Tibial artery (tissue), 4 donors: ENCODE measurements around the gene NECAP2.

Experiments used
- DNase-seq, 2 donors: peaks; one replicate each; pipeline ENCODE4 v3.0.0-alpha.2; 2019
- H3K27ac ChIP-seq, 2 donors: fragments of 200-600 bp; sonication (generic) in 1 of 2; 1 replicate in 1 of 2; 2 replicates in 1 of 2; pipeline ENCODE4 v1.5.1; 2018 to 2019; ENCODE audit warnings: mild to moderate bottlenecking in 1 of 2
- H3K27me3 ChIP-seq, 2 donors: fragments of 200-600 bp; sonication (generic) in 1 of 2; one replicate each; pipeline versions ENCODE4 v1.5.1 to v1.6.0; 2016 to 2019
- H3K36me3 ChIP-seq, 3 donors: fragments of 200-600 bp; sonication (generic) in 2 of 3; one replicate each; pipeline ENCODE4 v1.5.1; 2016 to 2019; ENCODE audit warnings: mild to moderate bottlenecking in 2 of 3
- H3K4me1 ChIP-seq, 4 donors: fragments of 200-600 bp; sonication (generic) in 2 of 4; 1 replicate in 3 of 4; 2 replicates in 1 of 4; pipeline ENCODE4 v1.5.1; 2016 to 2019
- H3K4me3 ChIP-seq, 2 donors: fragments of 200-600 bp; sonication (generic) in 1 of 2; 1 replicate in 1 of 2; 2 replicates in 1 of 2; pipeline ENCODE4 v1.5.1; 2018 to 2019; ENCODE audit warnings: mild to moderate bottlenecking in 2 of 2
- H3K9me3 ChIP-seq, 3 donors: fragments of 200-600 bp; sonication (generic) in 1 of 3; one replicate each; pipeline ENCODE4 v1.5.1; 2016 to 2019
- intact Hi-C: fragments of 100-400 bp; cut with DNase I; formaldehyde crosslinking; loops from one replicate; pipeline ENCODE4 v1.15.0; 2023; ENCODE audit warnings: low total_unique reads
- TF ChIP-seq, protein P1 (sequence below), 2 experiments: fragments of 200-600 bp in 1 of 2; fragments of 450-650 bp in 1 of 2; IDR thresholded peaks; one replicate each; pipeline ENCODE4 v1.5.1; 2017 to 2019; ENCODE audit warnings: antibody characterized with exemption in 2 of 2, mild to moderate bottlenecking in 1 of 2, moderate library complexity in 1 of 2

Gene NECAP2

DNA sequence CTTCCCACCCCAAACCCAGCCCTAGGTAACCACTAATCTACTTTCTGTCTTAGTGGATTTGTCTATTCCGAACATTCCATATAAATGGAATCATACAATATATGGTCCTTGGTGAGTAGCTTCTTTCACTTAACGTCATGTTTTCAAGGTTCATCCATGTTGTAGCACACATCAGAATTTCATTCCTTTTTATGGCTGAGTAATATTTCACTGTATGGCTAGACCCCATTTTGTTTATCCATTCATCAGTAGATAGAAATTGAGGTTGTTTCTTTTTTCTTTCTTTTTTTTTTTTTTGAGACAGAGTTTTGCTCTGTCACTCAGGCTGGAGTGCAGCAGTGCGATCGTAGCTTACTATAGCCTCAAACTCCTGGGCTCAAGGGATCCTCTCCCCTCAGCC, 6.5 kb upstream of the NECAP2 start:
- no peaks in the 10 kb centered on the region for H3K9me3 ChIP-seq
- intact Hi-C loops: no loop called here

DNA sequence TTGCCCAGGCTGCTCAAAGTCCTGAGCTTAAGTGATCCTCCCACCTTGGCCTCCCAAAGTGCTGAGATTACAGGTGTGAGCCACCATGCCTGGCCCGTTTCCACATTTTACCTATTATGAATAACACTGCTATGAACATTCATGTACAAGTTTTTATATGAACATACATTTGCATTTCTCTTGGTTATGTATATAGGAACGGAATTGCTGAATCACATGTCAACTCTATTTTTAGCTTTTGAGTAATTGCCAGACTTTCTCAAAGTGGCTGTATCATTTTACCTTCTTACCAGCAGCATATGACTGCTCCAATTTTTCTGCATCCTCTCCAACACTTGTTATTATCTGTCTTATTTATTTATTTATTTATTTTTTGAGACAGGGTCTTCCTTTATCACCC, 6.0 kb upstream of the NECAP2 start:
- no peaks in the 10 kb centered on the region for H3K9me3 ChIP-seq
- TF ChIP-seq, protein P1, sequence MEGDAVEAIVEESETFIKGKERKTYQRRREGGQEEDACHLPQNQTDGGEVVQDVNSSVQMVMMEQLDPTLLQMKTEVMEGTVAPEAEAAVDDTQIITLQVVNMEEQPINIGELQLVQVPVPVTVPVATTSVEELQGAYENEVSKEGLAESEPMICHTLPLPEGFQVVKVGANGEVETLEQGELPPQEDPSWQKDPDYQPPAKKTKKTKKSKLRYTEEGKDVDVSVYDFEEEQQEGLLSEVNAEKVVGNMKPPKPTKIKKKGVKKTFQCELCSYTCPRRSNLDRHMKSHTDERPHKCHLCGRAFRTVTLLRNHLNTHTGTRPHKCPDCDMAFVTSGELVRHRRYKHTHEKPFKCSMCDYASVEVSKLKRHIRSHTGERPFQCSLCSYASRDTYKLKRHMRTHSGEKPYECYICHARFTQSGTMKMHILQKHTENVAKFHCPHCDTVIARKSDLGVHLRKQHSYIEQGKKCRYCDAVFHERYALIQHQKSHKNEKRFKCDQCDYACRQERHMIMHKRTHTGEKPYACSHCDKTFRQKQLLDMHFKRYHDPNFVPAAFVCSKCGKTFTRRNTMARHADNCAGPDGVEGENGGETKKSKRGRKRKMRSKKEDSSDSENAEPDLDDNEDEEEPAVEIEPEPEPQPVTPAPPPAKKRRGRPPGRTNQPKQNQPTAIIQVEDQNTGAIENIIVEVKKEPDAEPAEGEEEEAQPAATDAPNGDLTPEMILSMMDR (IDR thresholded peaks at IDR 0.05): no peak
- H3K27ac ChIP-seq: no peak overlapping the region
- H3K27me3 ChIP-seq: peaks cover 0 to 6% of the 10 kb centered on the region in 2 donors
- no peaks in the 10 kb centered on the region for H3K36me3 ChIP-seq
- no peak overlapping the region for H3K4me3 ChIP-seq
- no peak for DNase-seq
- intact Hi-C loops: no loop called here
- no peaks in the 10 kb centered on the region for H3K4me1 ChIP-seq

More for the DNA sequence above, 6.5 kb upstream of the NECAP2 start:
- no peaks in the 10 kb centered on the region for H3K4me1 ChIP-seq
- peaks cover 0 to 6% of the 10 kb centered on the region in 2 donors for H3K27me3 ChIP-seq
- no peaks in the 10 kb centered on the region for H3K36me3 ChIP-seq
- H3K27ac ChIP-seq: no peak overlapping the region
- DNase-seq: no peak
- TF ChIP-seq, protein P1 (IDR thresholded peaks at IDR 0.05): no peak
- no peak overlapping the region for H3K4me3 ChIP-seq

DNA sequence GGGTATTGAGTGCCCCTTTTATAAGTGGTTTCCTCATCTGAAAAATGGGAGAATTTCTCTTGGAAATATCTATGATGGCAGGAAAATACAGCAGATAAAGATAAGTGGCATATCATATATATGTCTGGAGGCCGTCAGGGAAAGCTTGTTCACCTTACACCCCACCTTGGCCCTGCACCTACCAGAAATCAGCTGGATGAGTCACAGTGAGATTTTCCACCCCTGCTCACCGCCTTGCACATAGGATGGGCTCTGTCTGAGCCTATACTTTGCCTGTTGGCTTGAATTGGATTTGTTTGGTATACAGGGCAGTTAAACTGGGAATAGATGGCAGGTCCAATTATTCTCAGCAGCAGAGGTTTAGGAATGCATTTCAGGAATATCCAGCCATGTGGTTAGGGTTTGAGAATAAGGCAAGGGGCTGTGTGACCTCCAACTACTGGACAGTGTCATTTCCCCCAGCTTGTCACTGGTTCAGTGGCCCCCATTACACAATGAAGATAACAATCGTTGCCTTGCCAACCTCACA, 3.5 kb upstream of the NECAP2 start, which contains the start of gene SPATA21:
TSS of gene SPATA21 (minus strand) at position 479 of the 529 bp plus-strand sequence. CDS start 6,053 bp downstream, outside the sequence.
- Histone ChIP-seq H3K9me3 (no peaks in the 10 kb centered on the region), H3K36me3 (no peaks in the 10 kb centered on the region), H3K27ac (no peak within 1 kb of the TSS), H3K4me1 (peaks cover 0 to 16% (median 8%) of the 10 kb centered on the region in 4 donors), H3K4me3 (no peak within 1 kb of the TSS), H3K27me3 (peaks cover 0 to 6% of the 10 kb centered on the region in 2 donors)
- intact Hi-C loops: no loop called here
- TF ChIP-seq, protein P1 (IDR thresholded peaks at IDR 0.05): no peak
- no peak for DNase-seq

DNA sequence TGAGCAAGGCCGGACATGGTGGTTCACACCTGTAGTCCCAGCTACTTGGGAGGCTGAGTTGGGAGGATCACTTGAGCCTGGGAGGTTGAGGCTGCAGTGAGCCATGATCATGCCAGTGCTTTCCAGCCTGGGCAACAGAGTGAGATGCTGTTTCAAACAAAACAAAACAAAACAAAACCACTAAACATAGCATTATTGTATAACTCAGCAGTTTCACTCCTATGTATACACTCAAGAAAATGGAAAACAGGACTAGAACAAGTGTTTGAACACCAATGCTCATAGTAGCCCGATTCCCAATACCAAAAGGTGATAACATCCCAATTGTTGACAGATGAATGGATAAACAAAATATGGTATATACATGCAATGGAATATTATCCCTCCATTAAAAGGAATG, 2.0 kb upstream of the NECAP2 start:
- DNase-seq: no peak
- intact Hi-C loops: no loop called here
- Histone ChIP-seq H3K36me3 (peaks cover 0 to 4% (median 3%) of the 10 kb centered on the region in 3 donors), H3K4me3 (no peak overlapping the region), H3K9me3 (no peaks in the 10 kb centered on the region), H3K4me1 (peaks cover 4 to 30% (median 15%) of the 10 kb centered on the region in 4 donors), H3K27me3 (no peaks in the 10 kb centered on the region), H3K27ac (no peak overlapping the region)
- TF ChIP-seq, protein P1 (IDR thresholded peaks at IDR 0.05): no peak

DNA sequence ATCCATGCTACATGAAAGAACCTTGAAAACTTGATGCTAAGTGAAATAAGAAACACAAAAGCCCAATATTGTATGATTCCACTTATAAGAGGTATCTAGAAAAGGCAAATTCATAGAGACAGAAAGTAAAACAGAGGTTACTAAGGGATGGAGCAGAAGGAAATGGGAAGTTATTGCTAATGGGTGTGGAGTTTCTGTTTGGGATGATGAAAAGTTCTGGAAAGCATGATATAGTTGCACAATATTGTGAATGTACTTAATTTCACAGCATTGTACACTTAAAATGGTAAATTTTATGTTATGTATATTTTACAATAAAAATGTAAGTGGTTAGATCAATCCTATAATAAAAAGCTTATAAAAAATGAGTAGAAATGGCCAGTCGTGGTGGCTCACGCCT, 1.6 kb upstream of the NECAP2 start:
- intact Hi-C loops: no loop called here

More for the DNA sequence above, 1.6 kb upstream of the NECAP2 start:
- Histone ChIP-seq H3K27ac (no peak overlapping the region), H3K27me3 (no peaks in the 10 kb centered on the region), H3K9me3 (no peaks in the 10 kb centered on the region), H3K4me1 (peaks cover 4 to 33% (median 17%) of the 10 kb centered on the region in 4 donors), H3K36me3 (peaks cover 0 to 8% (median 7%) of the 10 kb centered on the region in 3 donors), H3K4me3 (no peak overlapping the region)
- no peak for DNase-seq
- TF ChIP-seq, protein P1 (IDR thresholded peaks at IDR 0.05): no peak
